GM18909 (cell line): ENCODE data around the gene KIF17.

Experiments used
- ATAC-seq: cut with Tn5 transposase; IDR thresholded peaks from one replicate; pipeline ENCODE4 v1.9.1; 2021; ENCODE audit warnings: mild to moderate bottlenecking; ENCODE audit not compliant: unreplicated experiment, poor library complexity

KIF17 gene

GRCh38 chr1:20712215-20712577, 5.6 kb downstream of the KIF17 start:
- no peak for ATAC-seq

DNA sequence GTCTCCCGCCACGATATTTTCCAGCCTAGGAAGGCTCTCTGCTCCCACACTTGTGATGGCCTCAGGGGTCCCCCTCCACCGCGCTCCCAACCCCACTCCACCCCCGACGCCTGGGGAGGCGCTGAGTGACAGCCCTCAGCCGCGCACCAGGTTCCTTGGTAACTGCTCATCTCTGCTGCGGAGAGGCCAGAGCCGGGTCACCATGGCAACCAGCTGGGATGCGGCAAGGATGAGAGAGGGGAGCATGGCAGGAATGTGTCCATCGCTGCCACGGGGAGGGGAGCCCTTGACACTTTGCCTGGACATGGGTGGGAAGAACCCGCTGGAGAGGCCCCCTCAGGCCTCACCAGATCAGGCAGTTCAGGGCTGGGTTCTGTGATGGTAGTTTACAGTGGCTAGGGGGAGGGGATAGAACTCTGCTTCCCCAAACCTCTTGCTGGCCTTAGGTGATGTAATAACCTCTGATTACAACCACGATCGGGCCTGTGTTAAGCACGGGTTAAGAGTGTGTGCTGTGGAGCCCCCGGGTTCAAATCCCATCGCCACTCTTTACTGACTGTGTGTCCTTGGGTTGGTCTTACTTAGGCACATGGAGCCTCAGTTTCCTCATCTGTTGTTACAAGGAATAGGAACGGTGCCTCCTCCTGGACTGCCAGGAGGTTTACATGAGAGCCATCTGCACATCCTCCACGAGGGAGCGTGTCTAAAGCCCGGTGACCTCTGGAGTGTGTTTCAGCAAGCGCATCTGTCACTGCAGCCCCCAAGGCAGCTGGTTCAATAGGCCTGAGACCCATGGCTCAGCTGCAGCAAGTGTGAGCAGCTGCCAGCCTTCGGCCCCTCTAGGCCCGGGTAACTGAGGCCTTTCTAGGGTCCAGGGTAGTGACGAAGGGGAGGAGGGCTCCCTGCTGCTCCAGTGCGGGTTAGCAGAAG, 6.3 kb downstream of the KIF17 start:
- no peak for ATAC-seq

DNA sequence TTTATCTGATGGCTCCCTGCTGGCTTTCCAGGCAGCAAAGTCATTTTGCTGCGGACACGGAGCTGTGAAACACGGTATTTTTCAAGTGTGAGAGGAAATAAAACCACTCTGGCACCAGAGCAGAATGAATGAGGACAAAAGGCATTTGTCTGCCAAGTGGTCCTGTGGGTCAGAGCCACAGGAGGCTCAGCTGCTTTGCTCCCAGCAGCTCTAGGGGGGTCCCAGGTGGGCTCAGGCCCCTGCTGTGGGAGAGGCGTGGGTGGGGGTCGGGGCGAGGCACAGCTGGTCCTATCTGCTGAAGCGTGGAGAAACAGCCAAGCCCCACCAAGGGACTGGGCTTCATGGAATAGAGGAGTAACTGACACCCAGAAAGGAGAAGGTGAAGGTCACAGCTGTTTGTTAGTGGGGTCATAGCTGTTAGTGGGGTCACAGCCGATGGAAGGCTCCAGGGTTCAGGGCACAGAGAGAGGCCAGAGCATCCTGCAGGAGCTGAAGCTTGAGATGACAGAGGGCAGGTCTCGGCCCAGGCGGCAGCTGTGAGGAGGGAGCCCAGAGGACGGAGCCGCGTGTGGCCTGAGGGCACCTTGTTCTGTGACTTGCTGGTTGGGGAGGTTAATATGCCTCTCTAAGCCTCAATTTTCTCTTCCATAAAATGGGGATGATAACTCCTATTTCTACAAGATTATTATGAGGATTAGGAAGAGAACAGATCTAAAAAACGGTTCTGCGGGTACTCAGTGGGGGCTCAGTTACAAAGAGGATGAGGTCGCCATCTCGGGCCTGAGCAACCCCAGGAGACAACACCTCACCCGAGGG, 7.1 kb downstream of the KIF17 start:
- ATAC-seq = no peak

DNA sequence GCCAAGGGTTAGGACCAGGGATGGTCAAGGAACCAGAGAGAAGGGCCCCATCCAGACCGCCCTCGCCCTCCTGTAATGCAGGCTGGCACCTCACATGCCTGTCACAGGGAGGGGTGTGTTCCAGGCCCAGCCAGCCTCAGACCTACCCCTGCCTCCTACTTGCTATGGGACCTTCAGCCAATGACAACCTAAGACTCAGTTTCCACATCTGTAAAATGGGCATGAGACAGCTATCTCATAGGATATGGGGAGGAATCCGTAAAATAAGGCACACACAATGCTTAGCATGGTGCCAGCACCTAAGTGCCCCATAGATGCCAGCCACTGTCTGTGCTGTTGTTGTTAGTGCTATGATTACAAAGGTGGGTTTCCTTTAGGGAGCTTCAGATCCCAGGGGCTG, 7.9 kb downstream of the KIF17 start:
- no peak for ATAC-seq

DNA sequence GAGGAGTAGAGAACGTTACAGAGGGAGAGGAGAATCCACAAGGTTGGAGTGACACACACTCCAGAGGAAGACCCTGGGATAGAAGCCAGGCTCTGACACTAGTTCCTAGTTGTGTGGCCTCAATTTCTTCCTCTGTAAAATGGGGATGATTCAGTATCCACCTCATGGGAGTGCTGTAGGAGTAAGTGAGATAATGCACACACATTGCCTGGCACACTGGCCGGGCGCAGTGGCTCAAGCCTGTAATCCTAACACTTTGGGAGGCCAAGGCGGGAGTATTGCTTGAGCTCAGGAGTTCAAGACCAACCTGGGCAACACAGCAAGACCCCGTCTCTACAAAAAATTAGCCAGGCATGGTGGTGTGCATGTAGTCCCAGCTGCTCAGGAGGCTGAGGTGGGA, 8.9 kb downstream of the KIF17 start:
- ATAC-seq = no peak

- no peak for ATAC-seq
Measured at GRCh38 chr1:20708057-20708456, 9.8 kb downstream of the KIF17 start.

- ATAC-seq = no peak
Measured at GRCh38 chr1:20706841-20707240, 11.0 kb downstream of the KIF17 start.

DNA sequence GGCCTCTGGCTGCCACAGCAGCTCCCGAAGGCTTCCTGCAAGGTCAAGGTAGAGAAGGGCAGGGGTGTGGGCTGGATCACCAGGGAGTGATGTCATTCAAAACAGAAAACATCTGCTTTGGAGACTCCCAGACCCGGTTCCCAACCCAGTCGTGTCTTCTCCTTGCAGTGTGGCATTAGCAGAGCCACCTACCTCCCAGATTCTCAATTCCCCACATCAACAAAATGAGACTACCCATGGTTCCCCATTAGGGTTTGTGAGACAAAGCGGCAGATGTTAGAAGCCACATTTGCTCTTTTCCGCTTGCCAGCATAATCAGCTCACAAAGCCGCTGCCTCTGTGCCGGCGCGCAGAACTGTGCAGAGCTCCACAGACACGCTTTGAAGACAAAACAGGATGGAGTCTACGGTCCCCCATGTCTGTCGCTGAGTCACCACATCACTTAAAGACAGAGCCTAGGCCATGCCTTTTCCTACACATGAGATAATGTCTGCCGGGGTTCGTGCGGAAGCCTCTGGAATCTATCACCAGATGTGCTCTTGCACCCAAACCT, 12.5 kb downstream of the KIF17 start:
- no peak for ATAC-seq

DNA sequence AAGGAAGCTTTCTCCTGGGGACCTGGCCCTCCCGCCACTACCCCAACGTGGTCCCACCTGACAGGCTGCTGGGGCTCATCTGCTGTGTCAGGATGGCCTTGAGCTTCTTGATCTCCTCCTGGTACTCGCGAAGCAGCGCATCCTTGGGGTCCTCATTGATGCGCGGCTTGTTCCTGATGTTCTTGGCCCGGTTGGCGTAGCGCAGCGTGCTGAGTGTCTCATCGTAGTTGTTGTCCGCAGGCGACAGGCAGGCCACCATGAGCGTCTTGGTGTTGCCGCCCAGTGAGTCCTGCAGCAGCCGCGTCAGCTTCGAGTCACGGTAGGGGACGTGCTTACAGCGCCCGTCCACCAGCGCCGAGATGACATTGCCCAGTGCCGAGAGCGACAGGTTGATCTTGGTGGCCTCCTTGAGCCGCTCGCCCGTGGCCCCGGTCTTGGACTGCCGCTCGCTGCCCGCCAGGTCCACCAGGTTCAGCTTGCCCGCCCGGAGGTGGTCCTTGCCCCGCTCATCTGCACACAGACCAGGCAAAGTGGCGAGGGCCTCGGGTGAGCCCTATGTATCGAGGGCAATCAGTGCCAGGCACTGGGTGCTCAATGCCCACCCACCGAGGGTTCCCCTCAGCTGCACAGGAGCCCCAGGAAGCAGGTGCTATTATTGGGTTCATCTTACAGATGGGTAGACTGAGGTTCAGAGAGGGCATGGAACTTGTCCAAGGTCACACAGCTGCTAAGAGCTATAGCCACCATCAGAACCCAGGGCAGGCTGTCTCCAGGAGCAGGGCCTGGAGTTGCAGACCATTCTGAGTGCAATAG, 13.2 kb downstream of the KIF17 start:
- ATAC-seq = no peak

DNA sequence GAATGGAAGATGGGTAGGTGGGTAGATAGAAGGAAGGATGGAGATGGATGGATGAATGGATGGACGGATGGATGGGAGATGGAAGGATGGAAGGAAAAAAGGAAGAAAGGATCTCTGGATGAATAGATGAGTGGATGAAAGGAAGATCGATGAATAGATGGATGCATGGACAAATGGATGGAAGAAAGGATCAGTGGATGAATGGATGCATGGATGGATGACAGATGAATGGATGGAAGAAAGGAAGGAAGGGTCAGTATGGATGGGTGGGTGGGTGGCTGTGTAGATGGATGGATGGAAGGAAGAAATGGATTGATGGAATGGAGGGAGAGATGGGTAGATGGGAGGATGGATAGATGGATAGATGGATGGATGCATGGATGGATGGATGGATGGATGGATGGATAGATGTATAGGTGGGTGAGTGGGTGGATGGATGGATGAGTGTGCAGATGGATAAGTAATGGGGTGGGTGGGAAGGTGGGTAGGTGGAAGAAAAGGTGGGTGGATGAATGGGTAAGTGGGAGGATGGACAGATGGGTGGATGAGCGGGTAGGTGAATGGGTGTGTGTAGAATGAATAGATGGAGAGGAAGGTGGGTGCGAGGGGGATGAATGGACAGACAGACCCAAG, 14.6 kb downstream of the KIF17 start:
- ATAC-seq = no peak

GRCh38 chr1:20702416-20702815, 15.4 kb downstream of the KIF17 start:
- ATAC-seq = no peak

DNA sequence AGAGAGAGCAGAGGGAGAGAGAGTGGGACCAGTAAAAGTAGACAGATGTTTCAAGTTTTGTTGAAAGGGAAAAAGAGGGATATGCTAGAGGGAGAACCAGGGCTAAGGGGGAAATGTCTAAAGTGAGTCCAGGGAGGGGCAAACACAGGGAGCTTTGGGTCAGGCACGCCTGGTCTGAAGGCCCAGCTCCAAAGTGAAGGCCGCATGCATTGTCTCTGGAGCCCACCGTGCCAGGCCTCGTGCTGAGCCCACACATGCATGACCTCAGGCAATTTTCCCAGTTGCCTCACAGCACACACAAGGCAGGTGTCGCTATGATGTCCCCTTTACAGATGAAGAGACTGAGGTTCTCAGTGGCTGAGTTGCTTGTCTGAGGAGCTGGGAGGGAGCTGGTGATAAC, 16.0 kb downstream of the KIF17 start:
- ATAC-seq = no peak

- no peak for ATAC-seq
Measured at GRCh38 chr1:20701446-20701845, 16.4 kb downstream of the KIF17 start.

DNA sequence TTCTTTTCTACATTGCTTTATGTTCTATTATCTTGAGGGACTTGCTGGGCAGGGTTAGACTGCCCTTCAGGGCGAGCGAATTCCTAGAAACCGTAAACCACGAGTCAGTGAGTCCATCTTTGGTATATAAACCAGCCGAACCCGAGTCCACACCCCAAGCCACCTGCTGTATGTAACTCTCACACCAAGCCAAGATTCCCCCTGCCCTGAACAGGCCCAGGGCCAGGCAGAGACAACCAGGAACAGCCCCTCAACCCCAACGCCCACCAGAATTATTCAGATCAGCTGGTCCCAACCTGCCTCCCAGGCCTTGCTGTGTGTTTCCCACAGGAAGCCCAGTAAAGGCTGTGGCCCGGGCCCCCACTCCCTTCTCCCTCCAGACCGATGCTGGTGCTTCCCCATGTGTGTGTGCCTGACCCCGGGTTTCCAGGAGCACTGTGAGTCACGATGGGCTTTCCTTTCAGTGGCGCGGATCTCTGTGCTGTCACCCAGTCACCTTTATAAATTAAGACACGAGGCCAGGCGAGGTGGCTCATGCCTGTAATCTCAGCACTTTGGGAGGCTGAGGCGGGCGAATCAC, 17.1 kb downstream of the KIF17 start:
- no peak for ATAC-seq

GRCh38 chr1:20699558-20699957, 18.2 kb downstream of the KIF17 start:
- no peak for ATAC-seq

GRCh38 chr1:20698195-20698910, 19.5 kb downstream of the KIF17 start:
- ATAC-seq = no peak

DNA sequence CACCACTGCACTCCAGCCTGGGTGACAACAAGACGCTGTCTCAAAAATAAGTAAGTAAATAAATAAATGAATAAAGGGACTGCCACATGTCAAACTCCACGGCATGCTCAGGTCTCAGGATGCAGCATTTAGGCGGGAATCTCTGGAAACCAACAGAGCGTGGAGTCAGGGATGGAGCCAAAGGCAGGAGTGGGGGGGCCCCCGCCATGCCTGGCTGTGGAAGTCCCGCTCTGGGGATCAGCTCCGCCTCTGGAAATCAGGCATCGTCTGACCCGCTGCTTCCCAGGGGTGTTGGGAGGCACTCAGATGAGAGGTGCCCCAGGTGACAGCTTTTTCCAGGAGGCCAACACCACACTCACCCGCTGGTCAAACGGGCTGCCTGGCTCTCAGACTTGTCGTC, 20.2 kb downstream of the KIF17 start:
- ATAC-seq = no peak

DNA sequence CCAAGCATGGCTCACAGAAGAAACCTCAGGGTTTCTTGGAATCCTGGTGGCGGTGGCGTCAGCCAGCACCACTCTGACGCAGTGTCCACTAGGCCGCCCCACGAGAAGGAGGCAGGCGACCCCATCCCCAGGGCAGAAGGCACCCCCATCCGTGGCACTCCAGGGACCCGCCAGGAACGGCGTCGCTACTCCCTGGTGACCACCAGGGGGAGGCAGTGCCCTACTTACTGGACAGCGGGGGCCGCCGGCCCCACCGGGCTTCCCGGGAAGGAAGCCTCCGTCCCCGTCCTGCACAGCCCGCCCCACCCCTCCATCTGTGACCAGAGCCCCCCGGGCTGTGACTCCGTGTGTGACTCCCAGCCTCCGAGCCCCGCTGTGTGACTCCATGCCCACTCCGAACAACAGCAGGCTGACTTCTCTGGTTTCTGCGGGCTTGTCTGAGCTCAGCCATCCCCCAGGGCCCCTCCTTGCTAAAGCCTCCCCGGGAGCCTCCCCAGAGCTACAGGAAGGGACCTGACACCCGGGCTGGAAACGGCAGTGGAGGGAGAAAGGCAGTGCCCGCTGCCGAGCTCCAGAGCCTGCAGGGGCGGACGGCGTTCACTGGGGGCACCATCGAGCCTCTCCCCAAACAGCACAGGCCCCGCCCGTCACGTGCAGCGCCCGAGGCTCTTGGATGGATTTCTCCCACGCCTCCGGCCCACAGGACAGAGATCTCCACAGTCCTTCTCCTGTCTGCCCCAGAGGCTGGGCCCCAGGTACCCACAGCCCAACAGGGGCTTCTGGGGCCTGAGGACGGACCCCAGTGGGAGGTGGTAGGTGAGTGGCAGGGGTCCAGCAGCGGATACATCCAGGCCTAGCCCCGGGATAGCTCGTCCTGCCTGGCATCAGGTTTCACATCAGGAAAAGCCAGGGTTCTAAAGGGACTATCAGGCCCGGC, 21.1 kb downstream of the KIF17 start:
- peak; percentile 61 for ATAC-seq
